HepG2 (cell line): ENCODE results near the gene SLC25A44. TPM values are rescaled to one million over a fixed set of nuclear protein-coding genes. Genes with fewer than 3 reads are reported as not detected.

Experiments used
- ATAC-seq: fragments of 200-7000 bp; cut with Tn5 transposase; 3 replicates; pipeline ENCODE4 v1.9.1; 2020; ENCODE audit warnings: mild to moderate bottlenecking, moderate library complexity
- BruUV-seq: library from RNA; stranded (reverse); fragments of 400-500 nt; replicated peaks from 2 replicates; lab custom pipeline; 2021; lab: Mats Ljungman, UMichigan
- CTCF ChIA-PET: fragments of 300-600 bp; formaldehyde crosslinking; extraction: SDS; loops from one replicate; lab custom pipeline; 2021; ENCODE audit warnings: low total read pairs, inconsistent platforms, low intra/inter-chr PET ratio; lab: Yijun Ruan, JAX
- POLR2A ChIA-PET: fragments of 350-600 bp; sonication (Branson Sonifier 250); formaldehyde crosslinking; loops from one replicate; lab custom pipeline; 2020; ENCODE audit warnings: antibody characterized with exemption, inconsistent platforms; lab: Yijun Ruan, JAX
- DNase-seq: peaks from one replicate; pipeline ENCODE4 v3.0.0-alpha.2; 2015; ENCODE audit warnings: low spot score
- FAIRE-seq: peaks from 3 replicates; lab custom pipeline; 2011; peaks lifted over from hg19 to GRCh38; lab: Jason Lieb, UNC
- H2AFZ ChIP-seq: one replicate; pipeline ENCODE4 v1.6.1; 2011; ENCODE audit warnings: low read length, inconsistent platforms
- H3K27ac ChIP-seq: fragments of 300-600 bp; 3 replicates; pipeline ENCODE4 v1.8.0; 2011; ENCODE audit warnings: mixed run types, mild to moderate bottlenecking, mixed read lengths, low read length, inconsistent platforms; ENCODE audit not compliant: insufficient read depth; ENCODE audit errors: extremely low read length
- H3K27me3 ChIP-seq, 2 experiments: fragments of 200-600 bp in 1 of 2; 2 replicates in 1 of 2; 3 replicates in 1 of 2; pipeline versions ENCODE4 v1.6.0 to v1.8.0; 2011; ENCODE audit warnings: low read length in 2 of 2, mild to moderate bottlenecking in 2 of 2, moderate library complexity in 2 of 2, inconsistent platforms in 1 of 2; ENCODE audit not compliant: insufficient read depth in 2 of 2, control insufficient read depth in 1 of 2
- H3K36me3 ChIP-seq, 2 experiments: fragments of 200-600 bp in 1 of 2; replicated peaks in 1 of 2; 2 replicates in 1 of 2; 3 replicates in 1 of 2; pipeline versions ENCODE4 v1.5.1 to v1.8.0; 2011; ENCODE audit warnings: low read length in 2 of 2, inconsistent platforms in 1 of 2; ENCODE audit not compliant: insufficient read depth in 2 of 2, control insufficient read depth in 1 of 2
- H3K4me1 ChIP-seq: 2 replicates; pipeline ENCODE4 v1.5.1; 2012; ENCODE audit warnings: low read length, inconsistent platforms; ENCODE audit not compliant: insufficient read depth
- H3K4me2 ChIP-seq: 2 replicates; pipeline ENCODE4 v1.6.0; 2011; ENCODE audit warnings: low read depth, low read length, inconsistent platforms
- H3K4me3 ChIP-seq, 3 experiments: fragments of 200-600 bp in 1 of 3; sonication (generic), shearing (Covaris generic) in 1 of 3; replicated peaks in 1 of 3; 2 replicates each; pipeline ENCODE4 v1.5.1; 2011 to 2016; ENCODE audit warnings: low read length in 3 of 3, inconsistent platforms in 2 of 3, low read depth in 2 of 3, mild to moderate bottlenecking in 2 of 3, control low read depth in 1 of 3, mixed read lengths in 1 of 3; ENCODE audit not compliant: insufficient read depth in 1 of 3
- H3K79me2 ChIP-seq: one replicate; pipeline ENCODE4 v1.6.1; 2011; ENCODE audit warnings: low read length, inconsistent platforms; ENCODE audit not compliant: insufficient read depth
- H3K9ac ChIP-seq: 2 replicates; pipeline ENCODE4 v1.6.0; 2011; ENCODE audit warnings: mild to moderate bottlenecking, low read depth, low read length, inconsistent platforms; ENCODE audit not compliant: insufficient read depth
- H3K9me3 ChIP-seq: 2 replicates; pipeline ENCODE4 v1.5.1; 2012; ENCODE audit warnings: mild to moderate bottlenecking, low read length
- H4K20me1 ChIP-seq: 2 replicates; pipeline ENCODE4 v1.6.0; 2011; ENCODE audit warnings: inconsistent platforms, mild to moderate bottlenecking, low read length, moderate library complexity; ENCODE audit not compliant: insufficient read depth
- ARID3A ChIP-seq: IDR thresholded peaks from 2 replicates; pipeline ENCODE4 v1.6.1; 2012; ENCODE audit warnings: low read depth, low read length, improper control_type of control experiment
- ATF1 ChIP-seq: IDR thresholded peaks from 2 replicates; pipeline ENCODE4 v1.6.1; 2016; ENCODE audit warnings: mild to moderate bottlenecking, control low read depth
- DPF2 ChIP-seq: sonication (generic); formaldehyde crosslinking; IDR thresholded peaks from 2 replicates; pipeline ENCODE4 v1.4.0; 2020; ENCODE audit warnings: mild to moderate bottlenecking, low read depth, missing genetic modification reagents, borderline replicate concordance
- EEA1 ChIP-seq: sonication (generic); formaldehyde crosslinking; IDR thresholded peaks from 2 replicates; pipeline ENCODE4 v1.5.1; 2020; ENCODE audit warnings: mild to moderate bottlenecking, missing genetic modification reagents, borderline replicate concordance
- ETS1 ChIP-seq: sonication (generic); formaldehyde crosslinking; IDR thresholded peaks from 2 replicates; pipeline ENCODE4 v1.4.0; 2020; ENCODE audit warnings: missing genetic modification reagents
- MTF1 ChIP-seq: sonication (generic); formaldehyde crosslinking; IDR thresholded peaks from 2 replicates; pipeline ENCODE4 v1.5.0; 2020; ENCODE audit warnings: missing genetic modification reagents
- NFKB2 ChIP-seq: sonication (generic); formaldehyde crosslinking; IDR thresholded peaks from 2 replicates; pipeline ENCODE4 v1.4.0; 2020; ENCODE audit warnings: missing genetic modification reagents, borderline replicate concordance
- SMYD3 ChIP-seq: sonication (generic); formaldehyde crosslinking; IDR thresholded peaks from 2 replicates; pipeline ENCODE4 v1.8.1; 2023; ENCODE audit warnings: mild to moderate bottlenecking, missing genetic modification reagents
- TOPORS ChIP-seq: sonication (generic); formaldehyde crosslinking; IDR thresholded peaks from 2 replicates; pipeline ENCODE4 v1.8.0; 2023; ENCODE audit warnings: mild to moderate bottlenecking, missing genetic modification reagents
- XBP1 ChIP-seq: sonication (generic); formaldehyde crosslinking; IDR thresholded peaks from 2 replicates; pipeline ENCODE4 v1.5.0; 2020; ENCODE audit warnings: missing genetic modification reagents
- XRCC5 ChIP-seq: fragments of 200-400 bp; formaldehyde crosslinking; optimal IDR thresholded peaks from 2 replicates; pipeline ENCODE3; 2017; ENCODE audit warnings: mild to moderate bottlenecking, low read length
- ZNF451 ChIP-seq: sonication (generic); formaldehyde crosslinking; IDR thresholded peaks from 2 replicates; pipeline ENCODE4 v1.5.0; 2020; ENCODE audit warnings: mild to moderate bottlenecking, missing genetic modification reagents
- ZSCAN30 ChIP-seq: sonication (generic); formaldehyde crosslinking; IDR thresholded peaks from 2 replicates; pipeline ENCODE4 v1.5.0; 2020; ENCODE audit warnings: mild to moderate bottlenecking, missing genetic modification reagents
- WGBS: methylation state at CpG from one replicate; pipeline ENCODE4 v1.1.6; 2017; ENCODE audit warnings: low lambda C conversion rate; 5-methylcytosine and 5-hydroxymethylcytosine counted together
- in situ Hi-C: cut with HindIII; loops from 2 replicates; pipeline ENCODE4 v1.10.0; 2017; ENCODE audit warnings: low pct_unique_long_range_greater_than_20kb; ENCODE audit not compliant: extremely low pct_ligation_motif_present
- intact Hi-C: fragments of 100-400 bp; cut with micrococcal nuclease; formaldehyde crosslinking; loops from one replicate; pipeline ENCODE4 v1.10.0; 2022; ENCODE audit not compliant: unreplicated experiment
- polyA plus RNA-seq, 8 experiments: library from polyadenylated mRNA; depleted of rRNA in 3 of 8; stranded (reverse) in 7 of 8; unstranded in 1 of 8; fragments of >200 nt; fragmentation: Illumina TruSeq in 4 of 8; extraction: Trizol in 4 of 8; gene quantifications; 2 replicates each; pipeline versions ENCODE4 v1.2.1 to v1.2.3, GENCODE V29; 2011 to 2016; ENCODE audit warnings: low read depth in 4 of 8, missing spikeins in 1 of 8, mixed read lengths in 1 of 8; ENCODE audit not compliant: insufficient read depth in 1 of 8
- total RNA-seq, 5 experiments: library from RNA; depleted of rRNA; stranded (reverse); fragments of >200 nt; fragmentation: Illumina TruSeq; extraction: Trizol; gene quantifications; 2 replicates each; pipeline ENCODE4 v1.2.3, GENCODE V29; 2016; ENCODE audit warnings: low read depth in 1 of 5
- TF ChIP-seq, protein P1 (sequence below): sonication (generic); formaldehyde crosslinking; IDR thresholded peaks from 2 replicates; pipeline ENCODE4 v1.8.0; 2023; ENCODE audit warnings: mild to moderate bottlenecking, missing genetic modification reagents
- TF ChIP-seq, protein P2 (sequence below): IDR thresholded peaks from 2 replicates; pipeline ENCODE4 v1.6.1; 2016; ENCODE audit warnings: mild to moderate bottlenecking
- TF ChIP-seq, protein P3 (sequence below): IDR thresholded peaks from 2 replicates; pipeline ENCODE4 v1.6.1; 2012; ENCODE audit warnings: inconsistent platforms
- TF ChIP-seq, protein P4 (sequence below): sonication (generic); formaldehyde crosslinking; IDR thresholded peaks from 2 replicates; pipeline ENCODE4 v1.4.0; 2020; ENCODE audit warnings: mild to moderate bottlenecking, missing genetic modification reagents

Gene SLC25A44
- total and polyA plus RNA-seq, 2 of the 13 experiments (the other 11 are each of a cell fraction or from before 2014, with no cell fraction given), result 10.7 to 13.4 TPM

GRCh38 chr1:156221986-156222692, 28.2 kb downstream of the SLC25A44 start (continued):
- TF ChIP-seq EEA1 (CRISPR knock-in tag), result no peak

DNA sequence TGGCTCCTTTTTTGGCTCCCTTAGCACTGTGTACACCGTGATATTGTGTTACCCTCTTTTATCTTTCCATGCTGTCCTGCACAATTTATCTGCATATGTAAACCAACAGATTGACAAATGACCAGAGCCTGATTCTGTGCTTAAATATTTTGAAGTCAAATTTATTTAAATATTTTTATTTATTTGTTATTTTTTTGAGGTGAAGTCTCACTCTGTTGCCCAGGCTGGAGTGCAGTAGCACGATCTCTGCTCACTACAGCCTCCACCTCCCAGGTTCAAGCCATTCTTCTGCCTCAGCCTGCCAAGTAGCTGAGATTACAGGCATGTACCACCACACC, 31.7 kb downstream of the SLC25A44 start:
- H3K9me3 ChIP-seq, result no peaks in the 10 kb centered on the region
- in situ Hi-C loops (loop anchor here (5.0 kb wide), 1 partner anchor 83 kb away; no protein-coding TSS in a partner anchor), intact Hi-C loops (loop anchor here (1.0 to 2.0 kb wide), 4 partner anchors 25 to 135 kb away; no protein-coding TSS in a partner anchor)
- ChIA-PET CTCF (interaction anchor here (1.2 to 2.0 kb wide), 3 partner anchors 79 to 129 kb away, joined by 4 to 44 read pairs (median 37); no protein-coding TSS in a partner anchor), POLR2A (interaction anchor here (0.7 to 4.5 kb wide), 13 partner anchors 11 to 107 kb away, joined by 3 to 61 read pairs (median 4); partner anchors contain the start of genes PMF1 and SLC25A44)
- DNase-seq (no peak), FAIRE-seq (no peak), ATAC-seq (no peak)
- peaks cover 22 to 57% of the 10 kb centered on the region in 2 experiments for H3K36me3 ChIP-seq
- H3K4me2 ChIP-seq, result no peak overlapping the region
- H3K9ac ChIP-seq, result no peak overlapping the region
- no peak overlapping the region for H2AFZ ChIP-seq
- BruUV-seq, result no TSS peak
- 3% methylated on average over 2 of the region's 2 CpGs for WGBS
- H3K27me3 ChIP-seq, result no peaks in the 10 kb centered on the region
- H3K79me2 ChIP-seq, result no peaks in the 10 kb centered on the region
- H4K20me1 ChIP-seq, result no peaks in the 10 kb centered on the region
- H3K4me1 ChIP-seq, result peaks cover 17% of the 10 kb centered on the region
- no peak overlapping the region for H3K4me3 ChIP-seq
- no peak overlapping the region for H3K27ac ChIP-seq
- TF ChIP-seq, protein P1, sequence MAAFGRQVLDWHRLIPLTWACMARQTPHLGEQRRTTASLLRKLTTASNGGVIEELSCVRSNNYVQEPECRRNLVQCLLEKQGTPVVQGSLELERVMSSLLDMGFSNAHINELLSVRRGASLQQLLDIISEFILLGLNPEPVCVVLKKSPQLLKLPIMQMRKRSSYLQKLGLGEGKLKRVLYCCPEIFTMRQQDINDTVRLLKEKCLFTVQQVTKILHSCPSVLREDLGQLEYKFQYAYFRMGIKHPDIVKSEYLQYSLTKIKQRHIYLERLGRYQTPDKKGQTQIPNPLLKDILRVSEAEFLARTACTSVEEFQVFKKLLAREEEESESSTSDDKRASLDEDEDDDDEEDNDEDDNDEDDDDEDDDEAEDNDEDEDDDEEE (CRISPR knock-in tag), result 0 out of 2 replicates have a peak, but pooled peaks have one; percentile 6
- TF ChIP-seq, protein P2, sequence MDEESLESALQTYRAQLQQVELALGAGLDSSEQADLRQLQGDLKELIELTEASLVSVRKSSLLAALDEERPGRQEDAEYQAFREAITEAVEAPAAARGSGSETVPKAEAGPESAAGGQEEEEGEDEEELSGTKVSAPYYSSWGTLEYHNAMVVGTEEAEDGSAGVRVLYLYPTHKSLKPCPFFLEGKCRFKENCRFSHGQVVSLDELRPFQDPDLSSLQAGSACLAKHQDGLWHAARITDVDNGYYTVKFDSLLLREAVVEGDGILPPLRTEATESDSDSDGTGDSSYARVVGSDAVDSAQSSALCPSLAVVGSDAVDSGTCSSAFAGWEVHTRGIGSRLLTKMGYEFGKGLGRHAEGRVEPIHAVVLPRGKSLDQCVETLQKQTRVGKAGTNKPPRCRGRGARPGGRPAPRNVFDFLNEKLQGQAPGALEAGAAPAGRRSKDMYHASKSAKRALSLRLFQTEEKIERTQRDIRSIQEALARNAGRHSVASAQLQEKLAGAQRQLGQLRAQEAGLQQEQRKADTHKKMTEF (CRISPR knock-in tag), result no peak
- TF ChIP-seq, protein P3, sequence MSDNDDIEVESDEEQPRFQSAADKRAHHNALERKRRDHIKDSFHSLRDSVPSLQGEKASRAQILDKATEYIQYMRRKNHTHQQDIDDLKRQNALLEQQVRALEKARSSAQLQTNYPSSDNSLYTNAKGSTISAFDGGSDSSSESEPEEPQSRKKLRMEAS, result no peak
- TF ChIP-seq TOPORS (CRISPR knock-in tag) (peak; percentile 13; the same call in 1 of the 2 replicates), ARID3A (no peak), MTF1 (CRISPR knock-in tag) (no peak), ATF1 (CRISPR knock-in tag) (no peak), NFKB2 (no peak), ZNF451 (CRISPR knock-in tag) (no peak), XRCC5 (no peak), SMYD3 (CRISPR knock-in tag) (0 out of 2 replicates have a peak, but pooled peaks have one; percentile 8), ZSCAN30 (CRISPR knock-in tag) (no peak), XBP1 (CRISPR knock-in tag) (no peak), ETS1 (no peak), DPF2 (CRISPR knock-in tag) (no peak)
- TF ChIP-seq, protein P4, sequence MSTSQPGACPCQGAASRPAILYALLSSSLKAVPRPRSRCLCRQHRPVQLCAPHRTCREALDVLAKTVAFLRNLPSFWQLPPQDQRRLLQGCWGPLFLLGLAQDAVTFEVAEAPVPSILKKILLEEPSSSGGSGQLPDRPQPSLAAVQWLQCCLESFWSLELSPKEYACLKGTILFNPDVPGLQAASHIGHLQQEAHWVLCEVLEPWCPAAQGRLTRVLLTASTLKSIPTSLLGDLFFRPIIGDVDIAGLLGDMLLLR (CRISPR knock-in tag), result no peak
